ENCODE measurements around the gene WDR93.

WDR93 gene

DNA sequence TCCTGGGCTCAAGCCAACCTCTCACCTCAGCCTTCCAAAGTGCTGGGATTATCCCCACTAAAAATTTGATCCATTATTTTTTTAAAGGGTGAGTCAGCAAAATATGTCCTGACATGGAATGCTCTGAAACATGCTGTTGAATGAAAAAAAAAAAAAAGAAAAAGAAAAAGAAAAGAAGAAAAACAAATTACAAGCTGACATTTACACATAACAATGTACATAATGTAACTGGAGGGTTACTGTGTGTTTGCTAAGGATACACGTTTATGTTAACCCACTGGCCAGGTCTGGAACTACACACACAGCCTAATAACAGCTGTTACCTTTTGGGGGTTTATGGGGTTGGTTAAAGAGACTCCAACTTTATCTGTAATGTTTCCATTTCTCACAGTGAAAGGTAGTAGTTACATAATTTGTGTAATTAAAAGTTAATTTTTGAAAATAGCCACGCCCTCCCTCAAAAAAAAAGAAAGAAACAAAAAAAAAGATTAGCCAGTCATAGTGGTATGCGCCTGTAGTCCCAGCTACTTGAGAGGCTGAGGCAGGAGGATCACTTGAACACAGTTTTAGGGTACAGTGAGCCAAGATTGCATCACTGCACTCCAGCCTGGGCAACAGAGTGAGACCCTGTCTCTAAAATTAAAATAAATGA, 82.4 kb downstream of the WDR93 start:
- Histone ChIP-seq H3K79me2 (ENCODE audit: control insufficient read depth, insufficient read depth, low read length, unreplicated experiment) (no peaks in the 10 kb centered on the region), H3K27ac (ENCODE audit: low read depth, low read length) (peak overlapping the region; percentile 66), H3K4me3 (ENCODE audit: low read depth, low read length) (no peak overlapping the region), H2AFZ (ENCODE audit: low read length, unreplicated experiment) (no peak overlapping the region), H3K27me3 (ENCODE audit: insufficient read depth, low read length) (no peaks in the 10 kb centered on the region), H3K4me1 (ENCODE audit: control insufficient read depth, insufficient read depth, low read length, unreplicated experiment) (peaks cover 31% of the 10 kb centered on the region), H3K36me3 (ENCODE audit: insufficient read depth, low read length) (no peaks in the 10 kb centered on the region)

DNA sequence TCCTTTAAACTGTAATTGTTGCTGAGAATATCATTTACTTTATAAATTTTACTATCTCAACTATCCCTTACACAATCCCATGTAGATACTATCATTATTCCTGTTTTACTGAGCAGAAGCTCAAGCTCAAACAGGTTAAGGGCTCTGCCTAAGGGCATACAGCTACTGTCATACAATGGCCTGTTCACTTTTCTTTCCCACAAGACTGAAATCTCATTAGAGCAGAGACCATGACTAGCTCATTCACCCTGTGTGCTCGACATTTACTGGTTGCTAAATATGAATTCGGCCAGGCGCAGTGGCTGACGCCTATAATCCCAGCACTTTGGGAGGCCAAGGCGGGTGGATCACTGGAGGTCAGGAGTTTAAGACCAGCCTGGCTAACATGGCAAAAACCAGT, 83.9 kb downstream of the WDR93 start:
- H3K79me2 ChIP-seq (ENCODE audit: control insufficient read depth, insufficient read depth, low read length, unreplicated experiment), result no peaks in the 10 kb centered on the region
- peaks cover 31% of the 10 kb centered on the region for H3K4me1 ChIP-seq (ENCODE audit: control insufficient read depth, insufficient read depth, low read length, unreplicated experiment)
- no peak overlapping the region for H3K27ac ChIP-seq (ENCODE audit: low read depth, low read length)
- no peaks in the 10 kb centered on the region for H3K27me3 ChIP-seq (ENCODE audit: insufficient read depth, low read length)
- H2AFZ ChIP-seq (ENCODE audit: low read length, unreplicated experiment), result no peak overlapping the region
- no peaks in the 10 kb centered on the region for H3K36me3 ChIP-seq (ENCODE audit: insufficient read depth, low read length)
- no peak overlapping the region for H3K4me3 ChIP-seq (ENCODE audit: low read depth, low read length)

GRCh38 chr15:89775815-89776214, 85.2 kb downstream of the WDR93 start:
- Histone ChIP-seq H3K4me3 (ENCODE audit: low read depth, low read length) (peak overlapping the region; percentile 79), H2AFZ (ENCODE audit: low read length, unreplicated experiment) (peak overlapping the region; percentile 74), H3K4me1 (ENCODE audit: control insufficient read depth, insufficient read depth, low read length, unreplicated experiment) (peaks cover 23% of the 10 kb centered on the region), H3K27me3 (ENCODE audit: insufficient read depth, low read length) (no peaks in the 10 kb centered on the region), H3K79me2 (ENCODE audit: control insufficient read depth, insufficient read depth, low read length, unreplicated experiment) (no peaks in the 10 kb centered on the region), H3K27ac (ENCODE audit: low read depth, low read length) (no peak overlapping the region), H3K36me3 (ENCODE audit: insufficient read depth, low read length) (no peaks in the 10 kb centered on the region)

- no peaks in the 10 kb centered on the region for H3K79me2 ChIP-seq (ENCODE audit: control insufficient read depth, insufficient read depth, low read length, unreplicated experiment)
- no peaks in the 10 kb centered on the region for H3K27me3 ChIP-seq (ENCODE audit: insufficient read depth, low read length)
Measured at GRCh38 chr15:89776274-89777072, 85.9 kb downstream of the WDR93 start, which contains the start of gene MESP2. Gene MESP2 (plus strand): TSS chr15:89776332. CDS start chr15:89776358, 26 bp downstream.

GRCh38 chr15:89777073-89777751, 86.6 kb downstream of the WDR93 start:
- Histone ChIP-seq H3K27me3 (ENCODE audit: insufficient read depth, low read length) (no peaks in the 10 kb centered on the region), H3K36me3 (ENCODE audit: insufficient read depth, low read length) (no peaks in the 10 kb centered on the region), H3K79me2 (ENCODE audit: control insufficient read depth, insufficient read depth, low read length, unreplicated experiment) (no peaks in the 10 kb centered on the region), H3K4me1 (ENCODE audit: control insufficient read depth, insufficient read depth, low read length, unreplicated experiment) (peaks cover 34% of the 10 kb centered on the region), H3K27ac (ENCODE audit: low read depth, low read length) (no peak overlapping the region), H2AFZ (ENCODE audit: low read length, unreplicated experiment) (no peak overlapping the region), H3K4me3 (ENCODE audit: low read depth, low read length) (peak overlapping the region; percentile 79)

More at GRCh38 chr15:89776274-89777072, 85.9 kb downstream of the WDR93 start, which contains the start of gene MESP2:
- Histone ChIP-seq H3K4me3 (ENCODE audit: low read depth, low read length) (peak within 1 kb of the TSS; percentile 79), H2AFZ (ENCODE audit: low read length, unreplicated experiment) (peak within 1 kb of the TSS; percentile 74), H3K27ac (ENCODE audit: low read depth, low read length) (no peak within 1 kb of the TSS), H3K36me3 (ENCODE audit: insufficient read depth, low read length) (no peaks in the 10 kb centered on the region), H3K4me1 (ENCODE audit: control insufficient read depth, insufficient read depth, low read length, unreplicated experiment) (peaks cover 27% of the 10 kb centered on the region)

- H3K4me3 ChIP-seq (ENCODE audit: low read depth, low read length), result no peak overlapping the region
- H2AFZ ChIP-seq (ENCODE audit: low read length, unreplicated experiment), result no peak overlapping the region
- H3K4me1 ChIP-seq (ENCODE audit: control insufficient read depth, insufficient read depth, low read length, unreplicated experiment), result peaks cover 32% of the 10 kb centered on the region
- H3K79me2 ChIP-seq (ENCODE audit: control insufficient read depth, insufficient read depth, low read length, unreplicated experiment), result no peaks in the 10 kb centered on the region
- H3K36me3 ChIP-seq (ENCODE audit: insufficient read depth, low read length), result no peaks in the 10 kb centered on the region
- H3K27me3 ChIP-seq (ENCODE audit: insufficient read depth, low read length), result no peaks in the 10 kb centered on the region
- H3K27ac ChIP-seq (ENCODE audit: low read depth, low read length), result no peak overlapping the region
Measured at GRCh38 chr15:89777782-89778380, 87.3 kb downstream of the WDR93 start.

DNA sequence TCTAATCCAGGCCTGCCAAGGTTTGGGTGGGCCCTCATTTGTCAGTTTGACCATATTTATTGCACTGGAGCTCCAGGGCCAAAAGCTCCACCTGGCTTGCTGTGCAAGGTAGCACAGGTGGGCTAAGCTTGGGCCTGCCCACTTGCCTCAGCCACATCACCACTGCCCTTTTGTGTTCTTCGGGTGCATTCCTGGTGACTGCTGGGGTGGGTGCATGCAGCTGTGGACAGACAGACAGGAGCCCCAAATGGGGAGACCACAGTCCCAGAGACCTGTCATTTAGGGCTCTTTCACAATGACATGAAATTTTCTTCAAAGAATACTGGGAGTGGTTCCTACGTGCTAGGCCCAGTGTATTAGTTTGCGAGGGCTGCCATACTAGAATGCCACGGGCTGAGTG, 88.2 kb downstream of the WDR93 start:
- no peaks in the 10 kb centered on the region for H3K27me3 ChIP-seq (ENCODE audit: insufficient read depth, low read length)
- no peak overlapping the region for H2AFZ ChIP-seq (ENCODE audit: low read length, unreplicated experiment)
- peaks cover 28% of the 10 kb centered on the region for H3K4me1 ChIP-seq (ENCODE audit: control insufficient read depth, insufficient read depth, low read length, unreplicated experiment)
- H3K79me2 ChIP-seq (ENCODE audit: control insufficient read depth, insufficient read depth, low read length, unreplicated experiment), result no peaks in the 10 kb centered on the region
- H3K36me3 ChIP-seq (ENCODE audit: insufficient read depth, low read length), result no peaks in the 10 kb centered on the region
- H3K4me3 ChIP-seq (ENCODE audit: low read depth, low read length), result no peak overlapping the region
- H3K27ac ChIP-seq (ENCODE audit: low read depth, low read length), result no peak overlapping the region

DNA sequence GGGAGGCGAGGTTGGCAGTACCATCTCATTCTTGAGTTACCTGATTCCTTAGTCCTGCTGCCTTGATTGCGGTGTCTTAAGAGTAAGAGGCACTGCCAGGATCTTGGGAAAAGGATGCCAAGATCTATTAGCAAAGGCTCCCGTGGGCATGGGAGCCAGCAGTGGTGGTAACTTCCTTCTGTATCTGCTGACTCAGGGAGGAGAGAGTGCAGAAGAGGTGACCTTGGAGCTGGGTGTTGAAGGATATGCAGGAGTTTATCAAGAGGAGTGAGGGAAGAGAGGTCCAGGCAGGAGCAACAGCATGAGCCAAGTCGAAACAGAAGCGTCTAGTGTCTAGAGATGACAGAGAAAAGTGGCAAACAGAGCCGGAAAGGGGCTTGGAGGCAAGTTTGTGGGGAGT, 90.0 kb downstream of the WDR93 start:
- H3K27me3 ChIP-seq (ENCODE audit: insufficient read depth, low read length), result no peaks in the 10 kb centered on the region
- H3K4me3 ChIP-seq (ENCODE audit: low read depth, low read length), result no peak overlapping the region
- H3K79me2 ChIP-seq (ENCODE audit: control insufficient read depth, insufficient read depth, low read length, unreplicated experiment), result no peaks in the 10 kb centered on the region
- H3K4me1 ChIP-seq (ENCODE audit: control insufficient read depth, insufficient read depth, low read length, unreplicated experiment), result peaks cover 28% of the 10 kb centered on the region
- no peak overlapping the region for H3K27ac ChIP-seq (ENCODE audit: low read depth, low read length)
- peaks cover 6% of the 10 kb centered on the region; the same call in 1 of the 2 replicates for H3K36me3 ChIP-seq (ENCODE audit: insufficient read depth, low read length)
- H2AFZ ChIP-seq (ENCODE audit: low read length, unreplicated experiment), result no peak overlapping the region

DNA sequence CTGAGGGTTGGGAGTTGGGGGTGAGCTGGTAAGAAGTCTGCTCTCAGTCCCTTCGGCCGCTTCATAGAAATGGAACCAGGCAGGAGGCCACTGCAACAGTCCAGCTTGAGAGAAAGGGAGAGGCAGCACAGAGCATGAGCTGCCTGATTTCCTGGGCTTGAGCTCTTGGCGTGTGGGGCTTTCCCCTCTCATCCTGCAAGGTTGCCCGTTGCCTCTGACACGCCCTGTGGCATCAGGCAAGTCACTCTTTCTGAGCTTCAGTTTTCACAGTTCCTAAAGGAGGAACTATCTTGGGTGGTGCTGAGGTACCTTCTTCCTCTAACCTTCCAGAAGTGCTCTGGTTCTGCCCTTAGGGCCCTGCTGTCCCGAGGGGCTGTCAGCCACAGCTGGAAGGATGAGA, 90.4 kb downstream of the WDR93 start:
- Histone ChIP-seq H3K36me3 (ENCODE audit: insufficient read depth, low read length) (peaks cover 6% of the 10 kb centered on the region; the same call in 1 of the 2 replicates), H3K79me2 (ENCODE audit: control insufficient read depth, insufficient read depth, low read length, unreplicated experiment) (no peaks in the 10 kb centered on the region), H3K4me1 (ENCODE audit: control insufficient read depth, insufficient read depth, low read length, unreplicated experiment) (peaks cover 28% of the 10 kb centered on the region), H3K4me3 (ENCODE audit: low read depth, low read length) (no peak overlapping the region), H2AFZ (ENCODE audit: low read length, unreplicated experiment) (no peak overlapping the region), H3K27me3 (ENCODE audit: insufficient read depth, low read length) (no peaks in the 10 kb centered on the region), H3K27ac (ENCODE audit: low read depth, low read length) (peak overlapping the region; percentile 50; the same call in 1 of the 2 replicates)

DNA sequence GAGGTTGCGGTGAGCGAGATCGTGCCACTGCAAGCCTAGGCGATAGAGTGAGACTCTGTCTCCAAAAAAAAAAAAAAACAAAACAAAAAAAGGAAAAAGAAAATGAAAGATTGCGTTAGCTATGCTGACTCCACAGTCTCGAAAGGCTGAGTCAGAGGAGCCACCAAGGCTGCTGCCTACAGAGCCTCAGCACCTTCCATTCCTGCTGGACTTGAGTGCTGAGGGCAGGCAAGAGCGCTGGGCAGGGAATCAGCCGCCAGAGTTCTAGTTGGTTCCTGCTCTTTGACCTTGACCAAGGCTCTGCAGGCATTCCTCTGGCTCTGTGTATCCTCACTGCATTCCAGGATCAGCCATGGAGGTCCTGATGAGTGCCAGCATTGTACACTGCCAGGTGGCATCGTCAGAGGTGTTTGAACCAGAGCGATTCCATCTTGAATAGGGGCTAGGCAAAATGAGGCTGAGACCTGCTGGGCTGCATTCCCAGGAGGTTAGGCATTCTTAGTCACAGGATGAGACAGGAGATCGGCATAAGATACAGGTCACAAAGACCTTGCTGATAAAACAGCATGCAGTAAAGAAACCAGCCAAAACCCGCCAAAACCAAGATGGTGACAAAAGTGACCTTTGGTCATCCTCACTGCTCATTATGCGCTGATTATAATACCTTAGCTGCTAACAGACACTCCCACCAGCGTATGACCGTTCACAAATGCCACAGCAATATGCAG, 91.4 kb downstream of the WDR93 start:
- H3K79me2 ChIP-seq (ENCODE audit: control insufficient read depth, insufficient read depth, low read length, unreplicated experiment), result no peaks in the 10 kb centered on the region
- peak overlapping the region; percentile 50 for H3K27ac ChIP-seq (ENCODE audit: low read depth, low read length)
- H2AFZ ChIP-seq (ENCODE audit: low read length, unreplicated experiment), result no peak overlapping the region
- peaks cover 27% of the 10 kb centered on the region for H3K4me1 ChIP-seq (ENCODE audit: control insufficient read depth, insufficient read depth, low read length, unreplicated experiment)
- H3K36me3 ChIP-seq (ENCODE audit: insufficient read depth, low read length), result peaks cover 7% of the 10 kb centered on the region; the same call in 1 of the 2 replicates
- H3K4me3 ChIP-seq (ENCODE audit: low read depth, low read length), result no peak overlapping the region
- H3K27me3 ChIP-seq (ENCODE audit: insufficient read depth, low read length), result no peaks in the 10 kb centered on the region
